Endothelial cell of umbilical vein (primary cell): ENCODE measurements around the gene RUNDC3A. TPM values are rescaled to one million over a fixed set of nuclear protein-coding genes. Genes with fewer than 3 reads are reported as not detected.

Source experiments
- BruUV-seq: library from RNA; stranded (reverse); fragments of 400-500 nt; replicated peaks from 2 replicates; lab custom pipeline; 2021; lab: Mats Ljungman, UMichigan
- CTCF ChIA-PET: fragments of 300-600, 350-600 bp; sonication (Branson Sonifier 250); formaldehyde crosslinking; loops from one replicate; lab custom pipeline; 2021; ENCODE audit warnings: antibody characterized with exemption, inconsistent platforms; lab: Charles Lee
- POLR2A ChIA-PET: fragments of 300-600, 350-600 bp; sonication (Branson Sonifier 250); formaldehyde crosslinking; loops from one replicate; lab custom pipeline; 2021; ENCODE audit warnings: antibody characterized with exemption, inconsistent platforms; lab: Charles Lee
- DNase-seq: peaks from one replicate; pipeline ENCODE4 v3.0.0-alpha.2; 2011; ENCODE audit warnings: low read depth, low spot score
- FAIRE-seq: peaks from 2 replicates; lab custom pipeline; 2011; peaks lifted over from hg19 to GRCh38; lab: Jason Lieb, UNC
- H2AFZ ChIP-seq: 2 replicates; pipeline ENCODE4 v1.6.0; 2012; ENCODE audit warnings: low read depth, low read length, control low read depth, inconsistent platforms
- H3K27ac ChIP-seq: 2 replicates; pipeline ENCODE4 v1.5.1; 2011; ENCODE audit warnings: low read depth, mild to moderate bottlenecking, control low read depth, low read length, moderate library complexity; ENCODE audit not compliant: insufficient read depth
- H3K27me3 ChIP-seq, 2 experiments: 2 replicates each; pipeline versions ENCODE4 v1.6.0 to v1.6.1; 2011; ENCODE audit warnings: low read length in 2 of 2, mixed read lengths in 1 of 2; ENCODE audit not compliant: control insufficient read depth in 2 of 2, insufficient read depth in 2 of 2
- H3K36me3 ChIP-seq, 2 experiments: 2 replicates in 1 of 2; 3 replicates in 1 of 2; pipeline ENCODE4 v1.5.1; 2011; ENCODE audit warnings: low read length in 2 of 2, mild to moderate bottlenecking in 1 of 2, moderate library complexity in 1 of 2; ENCODE audit not compliant: control insufficient read depth in 2 of 2, insufficient read depth in 2 of 2; ENCODE audit errors: extremely low read depth in 1 of 2
- H3K4me1 ChIP-seq: 3 replicates; pipeline ENCODE4 v1.5.1; 2011; ENCODE audit warnings: mild to moderate bottlenecking, low read length; ENCODE audit not compliant: control insufficient read depth, insufficient read depth; ENCODE audit errors: extremely low read depth
- H3K4me2 ChIP-seq: 2 replicates; pipeline ENCODE4 v1.6.1; 2011; ENCODE audit warnings: low read length, control low read depth, mixed read lengths; ENCODE audit not compliant: insufficient read depth
- H3K4me3 ChIP-seq, 3 experiments: fragments of 200-600 bp in 1 of 3; sonication (generic), shearing (Covaris generic) in 1 of 3; replicated peaks in 1 of 3; 2 replicates each; pipeline ENCODE4 v1.5.1; 2011 to 2016; ENCODE audit warnings: control low read depth in 3 of 3, low read length in 3 of 3, mild to moderate bottlenecking in 2 of 3, inconsistent platforms in 1 of 3, low read depth in 1 of 3, moderate library complexity in 1 of 3; ENCODE audit not compliant: insufficient read depth in 1 of 3
- H3K79me2 ChIP-seq: 2 replicates; pipeline ENCODE4 v1.6.0; 2012; ENCODE audit warnings: low read length, inconsistent platforms; ENCODE audit not compliant: control insufficient read depth, insufficient read depth
- H3K9ac ChIP-seq: replicated peaks from 2 replicates; pipeline ENCODE3; 2011; ENCODE audit warnings: low read length, control low read depth; ENCODE audit not compliant: insufficient read depth; ENCODE audit errors: extremely low read depth
- H3K9me1 ChIP-seq: replicated peaks from 3 replicates; pipeline ENCODE4 v1.6.0; 2011; ENCODE audit warnings: mild to moderate bottlenecking, low read length; ENCODE audit not compliant: control insufficient read depth, insufficient read depth; ENCODE audit errors: extremely low read depth
- H3K9me3 ChIP-seq: replicated peaks from 2 replicates; pipeline ENCODE4 v1.5.1; 2012; ENCODE audit warnings: low read length, inconsistent platforms; ENCODE audit not compliant: control insufficient read depth, insufficient read depth
- H4K20me1 ChIP-seq: replicated peaks from 2 replicates; pipeline ENCODE3; 2011; ENCODE audit warnings: mild to moderate bottlenecking, low read length; ENCODE audit not compliant: control insufficient read depth, insufficient read depth; ENCODE audit errors: extremely low read depth
- EZH2 ChIP-seq: IDR thresholded peaks from 2 replicates; pipeline ENCODE4 v1.6.1; 2012; ENCODE audit warnings: borderline replicate concordance, low read depth, mild to moderate bottlenecking, moderate library complexity, low read length, inconsistent platforms; ENCODE audit not compliant: severe bottlenecking
- FOS ChIP-seq: IDR thresholded peaks from 2 replicates; pipeline ENCODE4 v1.6.1; 2011; ENCODE audit warnings: mild to moderate bottlenecking, low read length, moderate library complexity, borderline replicate concordance; ENCODE audit not compliant: insufficient read depth
- JUN ChIP-seq: IDR thresholded peaks from 2 replicates; pipeline ENCODE4 v1.6.1; 2011; ENCODE audit warnings: borderline replicate concordance, low read depth; ENCODE audit not compliant: insufficient read length, insufficient read depth
- MAX ChIP-seq: IDR thresholded peaks from 2 replicates; pipeline ENCODE4 v1.6.1; 2011; ENCODE audit not compliant: insufficient read depth, insufficient read length
- MYC ChIP-seq: IDR thresholded peaks from one replicate; pipeline ENCODE4 v1.6.1; 2011; ENCODE audit warnings: mild to moderate bottlenecking, low read depth, low read length
- dilution Hi-C: fragments of 300-500 bp; cut with MboI; formaldehyde crosslinking; loops from one replicate; pipeline ENCODE4 v1.15.0; 2019; ENCODE audit warnings: low sequenced_read_pairs; ENCODE audit not compliant: extremely low pct_ligation_motif_present
- intact Hi-C: fragments of 100-400 bp; cut with micrococcal nuclease; formaldehyde crosslinking; loops from one replicate; pipeline ENCODE4 v1.10.0; 2022
- polyA plus RNA-seq, 4 experiments: library from polyadenylated mRNA; depleted of rRNA in 3 of 4; stranded (reverse) in 3 of 4; unstranded in 1 of 4; fragments of >200 nt; gene quantifications; 2 replicates each; pipeline versions ENCODE4 v1.2.1 to v1.2.3, GENCODE V29; 2011 to 2012; ENCODE audit warnings: missing spikeins in 1 of 4
- total RNA-seq: library from RNA; stranded (reverse); gene quantifications from 2 replicates; pipeline ENCODE4 v1.2.3, GENCODE V29; 2021

The RUNDC3A gene
- total and polyA plus RNA-seq, 2 donors (not counting 3 experiments of a cell fraction or from before 2014, with no cell fraction given) = 0.12 TPM; not detected in 1

- DNase-seq = no peak
- FAIRE-seq = no peak
- ChIA-PET POLR2A (no interaction called here), CTCF (interaction anchor here (0.7 to 1.5 kb wide), 3 partner anchors 30 to 163 kb away, joined by 3 to 4 read pairs (median 4); no protein-coding TSS in a partner anchor)
- no peaks in the 10 kb centered on the region for H3K9me3 ChIP-seq
- intact Hi-C loops = no loop called here
- dilution Hi-C loops = no loop called here
- no peak overlapping the region for H2AFZ ChIP-seq
- H3K27ac ChIP-seq = no peak overlapping the region
- H3K36me3 ChIP-seq = no peaks in the 10 kb centered on the region
- H3K9me1 ChIP-seq = no peaks in the 10 kb centered on the region
- H3K4me3 ChIP-seq = no peak overlapping the region
- H3K4me2 ChIP-seq = no peak overlapping the region
- TF ChIP-seq JUN (no peak), MYC (no peak)
- peaks cover 5% of the 10 kb centered on the region for H3K4me1 ChIP-seq
- H4K20me1 ChIP-seq = no peaks in the 10 kb centered on the region
- H3K9ac ChIP-seq = no peak overlapping the region
- H3K27me3 ChIP-seq = peaks cover 0 to 2% of the 10 kb centered on the region in 2 experiments
- H3K79me2 ChIP-seq = no peaks in the 10 kb centered on the region
- BruUV-seq = no TSS peak
Measured at GRCh38 chr17:44360144-44360533, 51.7 kb downstream of the RUNDC3A start.

- TF ChIP-seq EZH2 = no peak
- TF ChIP-seq FOS = no peak
- TF ChIP-seq MAX = no peak
- TF ChIP-seq JUN = no peak
- H3K27ac ChIP-seq = no peak overlapping the region
- H2AFZ ChIP-seq = no peak overlapping the region
- peaks cover 0 to 5% of the 10 kb centered on the region in 2 experiments for H3K27me3 ChIP-seq
- no peaks in the 10 kb centered on the region for H3K79me2 ChIP-seq
- FAIRE-seq (no peak), DNase-seq (no peak)
- POLR2A ChIA-PET = no interaction called here
- H3K9me1 ChIP-seq = no peaks in the 10 kb centered on the region
- no peak overlapping the region for H3K9ac ChIP-seq
- dilution Hi-C loops (no loop called here), intact Hi-C loops (no loop called here)
- H3K4me1 ChIP-seq = peaks cover 5% of the 10 kb centered on the region
- no peak overlapping the region for H3K4me2 ChIP-seq
- H3K9me3 ChIP-seq = no peaks in the 10 kb centered on the region
- no peaks in the 10 kb centered on the region for H4K20me1 ChIP-seq
- CTCF ChIA-PET = interaction anchor here (1.0 to 2.8 kb wide), 4 partner anchors 15 to 162 kb away, joined by 3 to 15 read pairs (median 4); partner anchors contain the start of gene GRN
- no TSS peak for BruUV-seq
- H3K36me3 ChIP-seq = no peaks in the 10 kb centered on the region
- H3K4me3 ChIP-seq = no peak overlapping the region
Measured at GRCh38 chr17:44360826-44361225, 52.4 kb downstream of the RUNDC3A start.
